AG04450 (cell line): ENCODE data around the gene GPR176. TPM values are rescaled to one million over a fixed set of nuclear protein-coding genes. Genes with fewer than 3 reads are reported as not detected.

Experiments
- CTCF ChIA-PET: fragments of 300-600, 350-600 bp; formaldehyde crosslinking; extraction: SDS; loops from one replicate; lab custom pipeline; 2022; ENCODE audit warnings: antibody characterized with exemption, inconsistent platforms; lab: Charles Lee
- POLR2A ChIA-PET: fragments of 350-600 bp; formaldehyde crosslinking; extraction: SDS; loops from one replicate; lab custom pipeline; 2021; ENCODE audit warnings: antibody characterized with exemption, inconsistent platforms; lab: Yijun Ruan, JAX
- DNase-seq: peaks from one replicate; pipeline ENCODE4 v3.0.0-alpha.2; 2011; ENCODE audit warnings: low read depth, low spot score
- H3K27ac ChIP-seq: one replicate; pipeline ENCODE4 v1.5.1; 2012; ENCODE audit warnings: low read depth, low read length, control low read depth
- H3K27me3 ChIP-seq: one replicate; pipeline ENCODE4 v1.6.0; 2012; ENCODE audit warnings: low read length; ENCODE audit not compliant: control insufficient read depth, insufficient read depth
- H3K4me3 ChIP-seq: 2 replicates; pipeline ENCODE4 v1.5.1; 2011; ENCODE audit warnings: mild to moderate bottlenecking, low read depth, low read length, control low read depth
- H3K9me3 ChIP-seq: 2 replicates; pipeline ENCODE4 v1.5.1; 2012; ENCODE audit warnings: low read length; ENCODE audit not compliant: control insufficient read depth, insufficient read depth
- CTCF ChIP-seq: IDR thresholded peaks from 2 replicates; pipeline ENCODE4 v1.5.1; 2011; ENCODE audit warnings: low read depth, low read length, control low read depth, inconsistent platforms
- polyA plus RNA-seq: library from polyadenylated mRNA; depleted of rRNA; stranded (reverse); fragments of >200 nt; gene quantifications from 2 replicates; pipeline ENCODE4 v1.2.3, GENCODE V29; 2011

GPR176 gene
- polyA plus RNA-seq, 1 experiment, result 83.9 TPM

- no peak for TF ChIP-seq CTCF
- ChIA-PET POLR2A (no interaction called here), CTCF (no interaction called here)
- Histone ChIP-seq H3K4me3 (no peak overlapping the region), H3K9me3 (peaks cover 5% of the 10 kb centered on the region; the same call in 1 of the 2 replicates), H3K27me3 (no peaks in the 10 kb centered on the region), H3K27ac (no peak overlapping the region)
- DNase-seq, result no peak
These were observed 93.1 kb downstream of the GPR176 start for GRCh38 chr15:39826975-39827374.

GRCh38 chr15:39823634-39824033 lies 96.4 kb downstream of the GPR176 start:
- CTCF ChIA-PET, result no interaction called here
- TF ChIP-seq CTCF, result no peak
- POLR2A ChIA-PET, result no interaction called here
- H3K27me3 ChIP-seq, result no peaks in the 10 kb centered on the region
- no peak overlapping the region for H3K27ac ChIP-seq
- no peak for DNase-seq
- H3K4me3 ChIP-seq, result no peak overlapping the region
- peaks cover 5% of the 10 kb centered on the region; the same call in 1 of the 2 replicates for H3K9me3 ChIP-seq

GRCh38 chr15:39820050-39820602 lies 99.9 kb downstream of the GPR176 start:
- CTCF ChIA-PET, result no interaction called here

GRCh38 chr15:39819533-39819932 lies 100.5 kb downstream of the GPR176 start:
- Histone ChIP-seq H3K4me3 (no peak overlapping the region), H3K9me3 (peaks cover 5% of the 10 kb centered on the region; the same call in 1 of the 2 replicates), H3K27ac (no peak overlapping the region), H3K27me3 (no peaks in the 10 kb centered on the region)
- no peak for TF ChIP-seq CTCF
- no peak for DNase-seq
- ChIA-PET CTCF (no interaction called here), POLR2A (no interaction called here)

More at GRCh38 chr15:39820050-39820602, 99.9 kb downstream of the GPR176 start:
- TF ChIP-seq CTCF, result no peak
- no peak overlapping the region for H3K27ac ChIP-seq
- no peaks in the 10 kb centered on the region for H3K27me3 ChIP-seq
- no peak overlapping the region for H3K4me3 ChIP-seq
- peaks cover 5% of the 10 kb centered on the region; the same call in 1 of the 2 replicates for H3K9me3 ChIP-seq
- POLR2A ChIA-PET, result no interaction called here
- no peak for DNase-seq

- POLR2A ChIA-PET, result interaction anchor here (0.5 to 0.9 kb wide), 3 partner anchors 29 to 284 kb away, joined by 3 to 6 read pairs (median 4); partner anchors contain the start of gene GPR176
- H3K9me3 ChIP-seq, result no peaks in the 10 kb centered on the region
- DNase-seq, result no peak
- no peaks in the 10 kb centered on the region for H3K27me3 ChIP-seq
- H3K27ac ChIP-seq, result no peak overlapping the region
- CTCF ChIA-PET, result no interaction called here
- TF ChIP-seq CTCF, result no peak
- no peak overlapping the region for H3K4me3 ChIP-seq
These were observed 102.2 kb downstream of the GPR176 start for GRCh38 chr15:39817892-39818291.
